ENCODE measurements around the gene VTI1A.

DNA sequence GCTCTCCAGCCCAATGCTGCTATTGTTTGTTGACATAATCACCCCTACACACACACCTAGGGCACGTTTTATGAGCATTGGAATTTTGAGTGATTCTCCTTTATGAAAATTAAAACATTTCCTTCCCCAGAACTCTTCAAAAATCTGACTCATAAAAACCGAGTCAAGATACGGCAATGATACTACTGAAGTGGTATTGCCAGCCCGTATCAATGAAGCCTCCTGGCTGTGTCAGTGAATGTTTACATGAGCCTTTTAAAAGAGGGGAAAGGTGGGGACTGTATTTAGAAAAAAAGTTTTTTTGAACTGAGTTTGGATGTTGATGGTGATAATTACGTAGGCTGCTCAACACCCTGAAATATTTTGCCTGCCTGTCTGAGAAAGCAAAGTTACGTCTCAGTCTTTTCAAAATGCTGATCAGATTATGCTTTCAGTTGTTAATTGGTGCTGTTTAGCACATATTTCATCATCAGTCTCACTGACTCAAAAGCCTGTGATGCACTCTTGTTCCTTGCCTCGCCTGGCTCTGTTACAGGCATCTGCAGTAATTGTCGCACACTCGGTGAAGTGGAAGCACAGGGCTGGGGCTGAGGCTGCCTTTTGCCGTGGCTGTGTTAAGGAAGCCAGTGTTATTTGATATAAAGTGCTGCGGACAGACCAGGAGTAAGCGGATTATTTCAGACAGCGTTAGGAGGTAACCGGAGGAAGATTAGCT is 345.6 kb downstream of the VTI1A start:
- TF ChIP-seq CTCF (IDR thresholded peaks at IDR 0.05; ENCODE audit: low read depth, low read length, missing input control) (no peak), REST (IDR thresholded peaks at IDR 0.05) (no peak), GABPA (IDR thresholded peaks at IDR 0.05 in 1 of 2, conservative IDR thresholded peaks at IDR 0.05 in 1 of 2) (no peak), RAD21 (IDR thresholded peaks at IDR 0.05) (no peak)

Measured in liver (tissue), 3 donors.